GM12878 (cell line): ENCODE results near the gene UPP2.

Experiments
- CHD2 ChIP-seq: IDR thresholded peaks from 2 replicates; pipeline ENCODE4 v1.6.1; 2011; ENCODE audit warnings: low read depth, low read length, improper control_type of control experiment, borderline replicate concordance
- CHD4 ChIP-seq: fragments of 200-600 bp; sonication (generic); IDR thresholded peaks from 2 replicates; pipeline ENCODE4 v1.6.1; 2016; ENCODE audit warnings: mild to moderate bottlenecking
- CTCF ChIP-seq, 3 experiments: IDR thresholded peaks in 2 of 3; conservative IDR thresholded peaks in 1 of 3; 2 replicates each; pipeline ENCODE4 v1.5.1; 2011; ENCODE audit warnings: low read depth in 3 of 3, low read length in 3 of 3, mild to moderate bottlenecking in 3 of 3, control low read depth in 2 of 3, moderate library complexity in 2 of 3, inconsistent platforms in 1 of 3, mixed read lengths in 1 of 3; ENCODE audit not compliant: control insufficient read depth in 2 of 3, insufficient read depth in 1 of 3; ENCODE audit errors: extremely low read depth in 1 of 3
- POLR2A ChIP-seq: IDR thresholded peaks from 2 replicates; pipeline ENCODE4 v1.6.1; 2011; ENCODE audit warnings: low read depth, mild to moderate bottlenecking, low read length
- ZSCAN29 ChIP-seq: fragments of 450-650 bp; IDR thresholded peaks from 2 replicates; pipeline ENCODE4 v1.6.1; 2017; ENCODE audit warnings: mild to moderate bottlenecking, moderate library complexity

GRCh38 chr2:158088093-158088492 lies 13.6 kb upstream of the UPP2 start:
- no peak for TF ChIP-seq CHD4
- TF ChIP-seq ZSCAN29 = no peak
- no peak for TF ChIP-seq POLR2A
- TF ChIP-seq CTCF (IDR thresholded peaks at IDR 0.05 in 2 of 3, conservative IDR thresholded peaks at IDR 0.05 in 1 of 3; ENCODE audit: control insufficient read depth in 2 of 3, extremely low read depth in 1 of 3, insufficient read depth in 1 of 3, low read depth in 3 of 3, low read length in 3 of 3) = no peak
- TF ChIP-seq CHD2 = no peak
